Measurements from ENCODE around the gene NR4A1.

The NR4A1 gene

GRCh38 chr12:52018433-52019112 is 32.7 kb upstream of the NR4A1 start:
- no peaks in the 10 kb centered on the region for H3K9me3 ChIP-seq (ENCODE audit: control insufficient read depth in 2 of 2, low read length in 2 of 2)
- H3K36me3 ChIP-seq (ENCODE audit: control insufficient read depth in 2 of 2, insufficient read depth in 2 of 2, low read length in 2 of 2), result peaks cover 2 to 3% of the 10 kb centered on the region in 2 donors
- no peak overlapping the region for H3K4me3 ChIP-seq (ENCODE audit: low read length in 2 of 2)
- H3K27me3 ChIP-seq (ENCODE audit: control insufficient read depth in 2 of 2, insufficient read depth in 2 of 2, low read length in 2 of 2), result peaks cover 6 to 9% of the 10 kb centered on the region in 2 donors
- H3K9ac ChIP-seq (ENCODE audit: low read depth in 1 of 2, low read length in 2 of 2), result no peak overlapping the region
- H3K27ac ChIP-seq (ENCODE audit: low read depth in 2 of 2, low read length in 2 of 2), result no peak overlapping the region
- H3K4me1 ChIP-seq (ENCODE audit: control insufficient read depth in 2 of 2, insufficient read depth in 2 of 2, low read length in 2 of 2), result peaks cover 8% of the 10 kb centered on the region in 2 donors

GRCh38 chr12:52019113-52019770 is 32.0 kb upstream of the NR4A1 start:
- Histone ChIP-seq H3K9me3 (ENCODE audit: control insufficient read depth in 2 of 2, low read length in 2 of 2) (no peaks in the 10 kb centered on the region), H3K36me3 (ENCODE audit: control insufficient read depth in 2 of 2, insufficient read depth in 2 of 2, low read length in 2 of 2) (no peaks in the 10 kb centered on the region), H3K27ac (ENCODE audit: low read depth in 2 of 2, low read length in 2 of 2) (no peak overlapping the region), H3K27me3 (ENCODE audit: control insufficient read depth in 2 of 2, insufficient read depth in 2 of 2, low read length in 2 of 2) (peaks cover 6 to 9% of the 10 kb centered on the region in 2 donors), H3K4me1 (ENCODE audit: control insufficient read depth in 2 of 2, insufficient read depth in 2 of 2, low read length in 2 of 2) (peaks cover 13 to 14% of the 10 kb centered on the region in 2 donors), H3K4me3 (ENCODE audit: low read length in 2 of 2) (no peak overlapping the region), H3K9ac (ENCODE audit: low read depth in 1 of 2, low read length in 2 of 2) (no peak overlapping the region)

GRCh38 chr12:52020539-52021336 is 30.5 kb upstream of the NR4A1 start:
- Histone ChIP-seq H3K36me3 (ENCODE audit: control insufficient read depth in 2 of 2, insufficient read depth in 2 of 2, low read length in 2 of 2) (no peaks in the 10 kb centered on the region), H3K9ac (ENCODE audit: low read depth in 1 of 2, low read length in 2 of 2) (no peak overlapping the region), H3K27me3 (ENCODE audit: control insufficient read depth in 2 of 2, insufficient read depth in 2 of 2, low read length in 2 of 2) (peaks cover 5 to 6% of the 10 kb centered on the region in 2 donors), H3K4me1 (ENCODE audit: control insufficient read depth in 2 of 2, insufficient read depth in 2 of 2, low read length in 2 of 2) (peaks cover 25 to 26% of the 10 kb centered on the region in 2 donors), H3K4me3 (ENCODE audit: low read length in 2 of 2) (no peak overlapping the region), H3K27ac (ENCODE audit: low read depth in 2 of 2, low read length in 2 of 2) (no peak overlapping the region), H3K9me3 (ENCODE audit: control insufficient read depth in 2 of 2, low read length in 2 of 2) (no peaks in the 10 kb centered on the region)

- Histone ChIP-seq H3K27ac (ENCODE audit: low read depth in 2 of 2, low read length in 2 of 2) (no peak overlapping the region), H3K4me3 (ENCODE audit: low read length in 2 of 2) (peak overlapping the region; percentile 73), H3K36me3 (ENCODE audit: control insufficient read depth in 2 of 2, insufficient read depth in 2 of 2, low read length in 2 of 2) (no peaks in the 10 kb centered on the region), H3K9ac (ENCODE audit: low read depth in 1 of 2, low read length in 2 of 2) (peak overlapping the region; percentile 52 to 71), H3K4me1 (ENCODE audit: control insufficient read depth in 2 of 2, insufficient read depth in 2 of 2, low read length in 2 of 2) (peaks cover 30% of the 10 kb centered on the region in 2 donors), H3K27me3 (ENCODE audit: control insufficient read depth in 2 of 2, insufficient read depth in 2 of 2, low read length in 2 of 2) (peaks cover 0 to 6% of the 10 kb centered on the region in 2 donors), H3K9me3 (ENCODE audit: control insufficient read depth in 2 of 2, low read length in 2 of 2) (no peaks in the 10 kb centered on the region)
These were observed 28.4 kb upstream of the NR4A1 start for GRCh38 chr12:52022841-52023181.

GRCh38 chr12:52023182-52023975 is 27.9 kb upstream of the NR4A1 start:
- peaks cover 0 to 6% of the 10 kb centered on the region in 2 donors for H3K27me3 ChIP-seq (ENCODE audit: control insufficient read depth in 2 of 2, insufficient read depth in 2 of 2, low read length in 2 of 2)
- no peaks in the 10 kb centered on the region for H3K9me3 ChIP-seq (ENCODE audit: control insufficient read depth in 2 of 2, low read length in 2 of 2)
- peak overlapping the region; percentile 73 for H3K4me3 ChIP-seq (ENCODE audit: low read length in 2 of 2)
- peak overlapping the region; percentile 71 to 87 for H3K9ac ChIP-seq (ENCODE audit: low read depth in 1 of 2, low read length in 2 of 2)
- peak overlapping the region; percentile 96 for H3K27ac ChIP-seq (ENCODE audit: low read depth in 2 of 2, low read length in 2 of 2)
- peaks cover 30% of the 10 kb centered on the region in 2 donors for H3K4me1 ChIP-seq (ENCODE audit: control insufficient read depth in 2 of 2, insufficient read depth in 2 of 2, low read length in 2 of 2)
- H3K36me3 ChIP-seq (ENCODE audit: control insufficient read depth in 2 of 2, insufficient read depth in 2 of 2, low read length in 2 of 2), result no peaks in the 10 kb centered on the region

- H3K36me3 ChIP-seq (ENCODE audit: control insufficient read depth in 2 of 2, insufficient read depth in 2 of 2, low read length in 2 of 2), result no peaks in the 10 kb centered on the region
- H3K4me3 ChIP-seq (ENCODE audit: low read length in 2 of 2), result peak overlapping the region; percentile 73
- peaks cover 0 to 6% of the 10 kb centered on the region in 2 donors for H3K27me3 ChIP-seq (ENCODE audit: control insufficient read depth in 2 of 2, insufficient read depth in 2 of 2, low read length in 2 of 2)
- no peaks in the 10 kb centered on the region for H3K9me3 ChIP-seq (ENCODE audit: control insufficient read depth in 2 of 2, low read length in 2 of 2)
- peaks cover 30% of the 10 kb centered on the region in 2 donors for H3K4me1 ChIP-seq (ENCODE audit: control insufficient read depth in 2 of 2, insufficient read depth in 2 of 2, low read length in 2 of 2)
- peak overlapping the region; percentile 96 for H3K27ac ChIP-seq (ENCODE audit: low read depth in 2 of 2, low read length in 2 of 2)
- H3K9ac ChIP-seq (ENCODE audit: low read depth in 1 of 2, low read length in 2 of 2), result peak overlapping the region; percentile 71 to 87
These were observed 27.1 kb upstream of the NR4A1 start for GRCh38 chr12:52023976-52024688.

- H3K27me3 ChIP-seq (ENCODE audit: control insufficient read depth in 2 of 2, insufficient read depth in 2 of 2, low read length in 2 of 2), result peaks cover 0 to 3% of the 10 kb centered on the region in 2 donors
These were observed 26.4 kb upstream of the NR4A1 start for GRCh38 chr12:52024845-52025230.

GRCh38 chr12:52026263-52026662 is 25.0 kb upstream of the NR4A1 start:
- Histone ChIP-seq H3K9ac (ENCODE audit: low read depth in 1 of 2, low read length in 2 of 2) (peak overlapping the region; percentile 86 to 87), H3K27ac (ENCODE audit: low read depth in 2 of 2, low read length in 2 of 2) (peak overlapping the region; percentile 96), H3K4me1 (ENCODE audit: control insufficient read depth in 2 of 2, insufficient read depth in 2 of 2, low read length in 2 of 2) (peaks cover 26 to 27% of the 10 kb centered on the region in 2 donors), H3K9me3 (ENCODE audit: control insufficient read depth in 2 of 2, low read length in 2 of 2) (no peaks in the 10 kb centered on the region), H3K4me3 (ENCODE audit: low read length in 2 of 2) (peak overlapping the region in 1 of 2 donors; percentile 73), H3K27me3 (ENCODE audit: control insufficient read depth in 2 of 2, insufficient read depth in 2 of 2, low read length in 2 of 2) (no peaks in the 10 kb centered on the region), H3K36me3 (ENCODE audit: control insufficient read depth in 2 of 2, insufficient read depth in 2 of 2, low read length in 2 of 2) (no peaks in the 10 kb centered on the region)

More at GRCh38 chr12:52024845-52025230, 26.4 kb upstream of the NR4A1 start:
- no peaks in the 10 kb centered on the region for H3K36me3 ChIP-seq (ENCODE audit: control insufficient read depth in 2 of 2, insufficient read depth in 2 of 2, low read length in 2 of 2)
- peaks cover 30% of the 10 kb centered on the region in 2 donors for H3K4me1 ChIP-seq (ENCODE audit: control insufficient read depth in 2 of 2, insufficient read depth in 2 of 2, low read length in 2 of 2)
- peak overlapping the region; percentile 96 for H3K27ac ChIP-seq (ENCODE audit: low read depth in 2 of 2, low read length in 2 of 2)
- peak overlapping the region; percentile 73 for H3K4me3 ChIP-seq (ENCODE audit: low read length in 2 of 2)
- H3K9ac ChIP-seq (ENCODE audit: low read depth in 1 of 2, low read length in 2 of 2), result peak overlapping the region; percentile 86 to 87
- H3K9me3 ChIP-seq (ENCODE audit: control insufficient read depth in 2 of 2, low read length in 2 of 2), result no peaks in the 10 kb centered on the region

- Histone ChIP-seq H3K4me1 (ENCODE audit: control insufficient read depth in 2 of 2, insufficient read depth in 2 of 2, low read length in 2 of 2) (peaks cover 30% of the 10 kb centered on the region in 2 donors), H3K27me3 (ENCODE audit: control insufficient read depth in 2 of 2, insufficient read depth in 2 of 2, low read length in 2 of 2) (no peaks in the 10 kb centered on the region), H3K4me3 (ENCODE audit: low read length in 2 of 2) (no peak overlapping the region), H3K27ac (ENCODE audit: low read depth in 2 of 2, low read length in 2 of 2) (no peak overlapping the region), H3K36me3 (ENCODE audit: control insufficient read depth in 2 of 2, insufficient read depth in 2 of 2, low read length in 2 of 2) (no peaks in the 10 kb centered on the region), H3K9ac (ENCODE audit: low read depth in 1 of 2, low read length in 2 of 2) (no peak overlapping the region), H3K9me3 (ENCODE audit: control insufficient read depth in 2 of 2, low read length in 2 of 2) (no peaks in the 10 kb centered on the region)
These were observed 24.0 kb upstream of the NR4A1 start for GRCh38 chr12:52027085-52027843.
